HG03103 (cell line): ENCODE measurements around the gene PRUNE1.

Experiments
- ATAC-seq: cut with Tn5 transposase; IDR thresholded peaks from one replicate; pipeline ENCODE4 v1.9.1; 2021; ENCODE audit warnings: low read depth; ENCODE audit not compliant: unreplicated experiment

PRUNE1 gene

DNA sequence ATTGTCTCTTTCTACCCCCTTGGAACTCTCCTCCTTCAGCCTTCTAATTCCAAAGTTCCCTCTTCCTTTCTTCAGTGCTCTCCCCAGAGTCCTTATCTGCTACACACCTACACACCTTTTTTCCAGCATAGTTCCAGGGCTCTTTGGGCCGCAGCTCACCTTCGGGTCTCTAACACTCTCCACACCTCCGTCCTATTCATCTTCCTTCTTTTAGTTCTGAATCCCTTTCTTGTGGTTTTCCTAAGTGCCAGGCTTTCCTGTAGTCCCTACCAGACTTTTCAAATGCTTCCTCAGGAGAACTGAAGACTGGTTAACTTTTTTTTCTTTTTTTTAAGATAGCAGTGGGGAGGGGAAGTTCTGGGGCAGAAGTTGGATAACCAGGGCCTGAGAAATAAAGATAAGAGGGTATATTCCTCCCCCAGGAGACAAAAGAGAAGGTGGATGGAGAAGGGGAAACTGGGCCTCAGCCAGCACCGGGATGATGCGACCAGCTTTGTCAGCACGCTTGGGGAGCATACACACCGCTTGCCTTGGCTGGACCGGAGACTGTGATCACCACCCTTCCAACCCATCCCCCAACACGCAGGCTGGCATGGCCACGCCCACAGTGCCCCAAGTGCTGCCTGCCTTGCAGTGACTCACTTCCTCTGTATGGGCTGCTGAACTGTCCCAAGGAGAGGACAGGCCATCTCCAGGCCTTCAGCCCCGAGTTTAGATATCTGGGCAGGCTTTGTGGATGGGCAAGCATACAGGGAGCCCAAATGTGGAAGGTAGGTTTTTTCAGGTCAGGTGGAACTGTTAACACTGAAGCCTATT, 31.2 kb upstream of the PRUNE1 start:
- ATAC-seq, result no peak

GRCh38 chr1:150979092-150980056, 28.9 kb upstream of the PRUNE1 start:
- ATAC-seq, result peak; percentile 47

GRCh38 chr1:150981177-150981804, 27.0 kb upstream of the PRUNE1 start:
- no peak for ATAC-seq

DNA sequence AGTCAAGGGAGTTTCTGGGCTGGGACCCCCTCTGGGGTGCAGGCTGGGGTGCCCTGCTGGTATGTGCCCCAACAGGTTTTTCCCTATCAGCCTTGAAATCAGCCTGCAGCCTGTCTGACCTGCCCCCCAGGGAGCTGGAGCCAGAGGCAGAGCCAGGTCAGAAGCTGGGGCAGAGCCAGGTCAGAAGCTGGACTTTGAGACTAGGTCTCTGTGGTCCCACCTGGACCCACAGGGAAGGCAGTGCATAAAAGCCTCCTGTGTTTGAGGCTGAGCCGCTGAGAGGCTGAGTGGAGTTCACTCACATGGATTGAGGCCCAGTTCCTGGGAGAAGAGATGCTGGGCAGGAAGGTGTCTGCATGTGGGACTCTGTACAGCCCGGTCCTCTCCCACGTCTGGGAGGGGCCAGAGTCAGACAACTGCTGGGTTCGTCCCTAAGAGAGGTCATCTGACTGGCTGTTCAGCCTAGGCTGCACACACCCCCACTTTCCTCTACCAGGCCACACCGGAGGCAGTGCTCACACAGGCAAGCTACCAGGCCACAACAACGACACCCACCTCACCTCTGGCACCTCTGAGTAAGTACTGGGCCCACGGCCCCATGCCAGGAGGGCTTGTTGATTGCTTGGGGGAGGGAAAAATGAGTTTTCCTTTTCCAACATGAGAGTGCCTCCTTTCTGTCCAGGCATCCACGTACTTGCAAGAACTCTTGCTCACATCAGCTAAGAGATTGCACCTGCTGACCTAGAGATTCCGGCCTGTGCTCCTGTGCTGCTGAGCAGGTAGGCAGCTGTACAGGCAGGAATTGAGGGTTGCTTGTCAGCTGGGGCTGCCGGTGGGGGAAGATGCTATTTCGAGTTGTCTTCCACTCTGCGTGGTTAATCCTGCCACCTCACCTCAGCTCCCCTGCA, 26.2 kb upstream of the PRUNE1 start, which contains the start of gene ANXA9:
TSS of gene ANXA9 (plus strand) at position 488 of the 908 bp plus-strand sequence. CDS start 814 bp downstream, outside the sequence.
- no peak for ATAC-seq

DNA sequence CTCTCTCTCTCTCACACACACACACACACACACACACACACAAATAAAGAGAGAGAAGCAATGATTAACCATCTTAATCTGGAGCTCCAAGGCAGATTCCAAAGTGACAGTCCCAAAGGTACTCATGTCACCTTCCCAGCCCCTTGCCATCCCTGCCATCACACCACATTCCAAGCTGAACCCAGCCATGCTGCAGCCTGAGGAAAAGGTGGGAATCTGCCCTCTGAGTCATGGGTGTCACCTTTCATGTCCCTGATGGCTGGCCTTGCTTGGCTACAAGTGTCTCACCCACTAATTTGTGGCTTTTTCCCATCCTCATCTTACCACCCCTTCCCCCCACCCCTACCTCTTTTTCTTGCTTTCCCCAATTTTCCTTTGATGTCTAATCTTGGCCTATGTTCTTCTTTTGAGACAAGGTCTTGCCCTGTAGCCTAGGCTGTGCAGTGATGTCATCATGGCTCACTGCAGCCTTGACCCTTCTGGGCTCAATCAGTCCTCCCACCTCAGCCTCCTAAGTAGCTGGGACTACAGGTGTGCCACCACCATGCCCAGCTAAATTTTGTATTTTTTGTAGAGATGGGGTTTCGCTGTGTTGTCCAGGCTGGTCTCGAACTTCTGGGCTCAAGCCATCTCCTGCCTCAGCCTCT, 22.9 kb upstream of the PRUNE1 start:
- no peak for ATAC-seq

DNA sequence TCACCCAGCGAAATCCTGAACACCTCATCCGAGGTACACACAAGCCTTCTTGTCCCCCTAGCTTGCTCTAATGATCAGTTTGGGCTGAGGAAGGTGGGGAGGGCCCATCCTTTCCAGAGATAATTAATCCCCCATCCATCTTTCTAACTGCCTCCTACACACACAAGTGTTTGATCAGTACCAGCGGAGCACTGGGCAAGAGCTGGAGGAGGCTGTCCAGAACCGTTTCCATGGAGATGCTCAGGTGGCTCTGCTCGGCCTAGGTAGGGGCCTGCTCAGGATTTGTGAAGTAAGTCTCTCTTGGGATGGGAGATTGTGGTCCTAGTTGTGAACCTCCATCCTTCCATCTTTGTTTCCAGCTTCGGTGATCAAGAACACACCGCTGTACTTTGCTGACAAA, 20.3 kb upstream of the PRUNE1 start:
- no peak for ATAC-seq

GRCh38 chr1:150992626-150993025, 15.6 kb upstream of the PRUNE1 start:
- no peak for ATAC-seq

DNA sequence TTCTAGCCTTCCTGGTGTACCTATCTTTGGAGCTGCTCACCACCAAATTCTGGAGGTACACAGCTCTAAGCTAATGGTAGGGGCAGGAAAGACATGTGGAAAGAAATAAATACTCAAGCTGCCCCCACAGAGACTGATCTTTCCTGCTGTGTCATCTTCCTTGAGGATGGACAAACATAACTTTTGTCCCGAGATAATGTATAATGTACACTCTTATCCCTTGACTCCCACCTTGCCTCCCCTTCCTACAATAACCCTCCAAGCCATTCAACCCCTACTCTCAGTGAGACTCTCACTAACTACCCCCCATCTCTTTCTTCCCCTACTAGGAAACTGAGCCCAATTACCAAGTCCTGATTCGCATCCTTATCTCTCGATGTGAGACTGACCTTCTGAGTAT, 14.0 kb upstream of the PRUNE1 start:
- no peak for ATAC-seq

- no peak for ATAC-seq
Measured at GRCh38 chr1:150995460-150995859, 12.8 kb upstream of the PRUNE1 start.

GRCh38 chr1:150995896-150996295, 12.4 kb upstream of the PRUNE1 start:
- no peak for ATAC-seq

DNA sequence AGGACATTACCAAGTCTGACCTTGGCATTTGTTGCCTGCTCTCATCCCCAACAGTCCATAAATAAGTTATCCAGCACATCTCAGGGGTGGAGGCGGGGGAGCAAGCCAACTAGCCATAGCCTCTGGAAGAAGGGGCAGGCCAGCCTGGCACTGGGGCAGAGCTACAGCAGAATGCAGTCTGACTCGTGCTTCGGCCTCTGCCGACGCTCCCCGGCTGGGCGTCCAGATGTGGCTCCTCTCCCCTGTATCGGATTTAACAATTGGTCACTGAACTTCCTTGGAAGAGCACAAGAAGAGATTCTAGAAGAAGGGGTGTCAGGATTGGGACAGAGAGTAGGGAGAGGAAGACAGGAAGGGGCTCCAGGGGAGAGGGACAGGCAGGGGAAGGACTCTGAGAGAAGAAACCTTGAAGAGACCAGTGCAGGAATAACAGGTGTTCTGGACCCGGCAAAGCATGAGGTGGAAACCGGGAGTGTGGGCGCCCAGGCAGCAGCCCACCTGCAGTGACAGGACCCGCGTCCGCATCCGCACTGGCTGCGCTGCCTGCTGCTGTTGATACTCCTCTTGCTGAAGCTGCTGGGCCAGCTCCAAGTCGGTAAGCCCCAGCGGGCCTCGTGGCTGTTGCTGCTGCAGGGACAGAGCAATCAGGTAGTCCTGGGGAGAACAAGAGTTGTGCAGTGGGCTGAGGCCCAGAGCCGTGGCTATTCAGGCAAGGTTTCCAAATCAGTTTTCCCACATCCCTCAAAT, 10.9 kb upstream of the PRUNE1 start:
- ATAC-seq, result no peak

DNA sequence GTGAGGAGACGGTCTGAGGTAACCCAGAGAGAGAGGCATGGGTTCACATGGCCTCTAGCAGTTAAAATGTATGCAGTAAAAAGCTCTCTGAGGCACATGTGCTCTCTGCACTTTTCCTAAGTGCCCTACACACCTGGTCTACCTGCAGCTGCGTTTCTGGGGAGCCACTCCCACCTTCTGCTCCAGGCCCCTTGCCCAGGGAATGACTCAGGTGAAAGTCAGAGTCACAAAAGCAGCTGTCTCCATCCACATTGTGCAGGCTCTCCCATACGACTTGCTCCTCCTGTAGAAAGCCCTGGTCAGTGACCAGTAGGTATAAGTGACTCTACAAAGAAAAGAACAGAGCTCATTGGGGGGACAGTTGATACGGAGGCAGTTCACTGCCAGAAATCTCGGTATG, 10.3 kb upstream of the PRUNE1 start:
- ATAC-seq, result no peak

DNA sequence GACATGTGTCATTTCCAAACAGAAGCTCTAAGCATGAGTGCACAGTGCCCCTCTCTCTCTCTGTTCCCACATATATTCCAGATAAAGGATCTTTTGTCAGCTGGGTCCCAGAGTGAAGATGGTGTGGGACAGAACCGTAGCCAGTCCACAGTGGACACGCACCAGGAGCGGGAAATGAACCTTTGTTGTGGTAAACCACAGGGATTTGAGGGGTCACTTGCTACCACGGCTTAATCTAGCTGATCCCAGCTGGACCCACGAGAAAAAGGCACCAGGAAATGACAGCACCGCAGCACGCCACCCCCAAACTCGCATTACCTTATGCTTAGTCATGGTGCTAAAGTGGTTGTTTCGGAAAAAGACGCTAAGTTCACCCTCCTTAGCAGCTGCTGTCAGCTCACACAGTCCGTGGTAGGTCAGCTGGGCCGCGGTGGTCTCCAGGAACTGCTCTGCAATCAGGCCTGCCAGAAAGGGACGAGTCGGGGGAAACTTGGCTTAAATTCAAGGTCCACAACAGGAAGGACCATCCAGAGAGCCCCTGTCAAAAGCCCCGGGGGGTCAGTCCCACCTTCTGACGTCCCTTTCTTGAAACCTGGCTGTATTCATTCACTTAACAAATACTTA, 9.1 kb upstream of the PRUNE1 start:
- no peak for ATAC-seq

DNA sequence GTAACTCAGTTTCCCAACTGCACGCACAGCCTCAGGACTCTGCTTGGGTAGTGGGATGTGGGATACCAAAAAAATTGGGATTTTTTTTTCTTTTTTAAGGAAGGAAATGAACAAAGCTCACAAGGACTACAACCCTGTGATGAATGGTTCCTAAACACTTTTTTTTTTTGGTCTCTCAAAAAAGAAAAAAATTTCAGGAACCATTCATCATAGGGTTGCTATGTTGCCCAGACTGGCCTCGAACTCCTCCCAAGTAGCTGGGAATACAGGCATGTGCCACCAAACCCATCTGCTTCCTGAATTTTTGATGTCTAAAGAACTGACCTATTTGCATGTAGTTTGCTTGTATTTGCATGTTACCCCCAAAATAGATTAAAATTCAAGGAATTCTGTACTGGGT, 8.3 kb upstream of the PRUNE1 start:
- no peak for ATAC-seq

DNA sequence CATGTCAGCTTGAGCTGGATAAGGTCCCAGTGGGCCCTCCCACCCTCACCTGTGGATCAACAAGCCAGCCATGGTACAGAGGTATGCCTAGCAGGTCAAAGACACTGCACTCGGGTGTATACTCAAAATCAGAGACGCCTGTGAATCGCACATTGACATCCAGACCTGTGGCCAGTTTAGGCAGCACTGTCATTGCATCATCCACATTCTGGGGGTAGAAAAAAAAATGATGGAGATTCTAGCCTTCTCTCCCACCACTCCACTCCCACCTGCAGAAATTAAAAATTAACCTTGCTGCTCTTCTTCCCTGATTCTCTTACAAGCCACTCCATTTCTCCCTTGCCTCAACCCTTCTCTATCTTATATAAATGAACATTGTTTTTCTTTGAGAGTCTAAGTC, 7.8 kb upstream of the PRUNE1 start:
- ATAC-seq, result no peak

DNA sequence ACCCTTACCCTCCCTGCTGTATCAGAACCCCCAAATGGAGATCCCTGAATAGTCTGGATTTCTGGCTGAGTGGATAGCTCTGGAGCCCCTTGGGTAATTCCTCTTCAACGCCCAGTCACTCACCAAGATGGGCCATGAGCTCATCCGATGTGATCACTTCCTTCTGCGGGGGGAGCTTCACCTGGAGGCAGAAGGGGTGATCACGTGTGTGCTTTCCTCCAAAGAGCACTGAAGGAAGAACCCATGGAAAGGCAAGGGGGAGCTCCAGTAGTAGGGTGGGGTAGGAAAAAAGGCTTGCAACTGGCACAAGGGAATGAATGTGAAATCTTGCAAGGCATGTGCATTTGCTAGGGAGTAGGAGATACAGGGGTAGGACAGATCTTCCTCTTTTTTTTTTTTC, 6.6 kb upstream of the PRUNE1 start:
- ATAC-seq, result no peak

DNA sequence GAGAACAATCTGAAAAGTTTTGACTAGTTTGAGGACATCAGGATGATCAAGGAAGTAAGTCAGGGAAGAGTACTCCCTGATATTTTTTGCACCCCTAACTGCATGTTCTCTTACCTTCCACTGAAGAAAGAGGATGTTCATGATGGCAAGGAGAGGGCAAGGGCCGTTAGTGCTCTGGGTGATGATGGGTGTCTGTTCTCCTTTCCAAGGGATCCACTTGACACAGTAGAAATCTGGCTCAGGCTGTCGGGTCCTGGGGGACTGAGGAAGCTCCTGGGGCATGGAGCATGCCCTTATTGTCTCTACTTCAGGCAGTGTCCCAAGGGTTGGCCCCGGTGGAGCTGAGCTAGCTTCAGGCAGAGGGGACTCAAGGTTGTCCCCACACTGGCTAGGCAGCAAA, 6.2 kb upstream of the PRUNE1 start:
- no peak for ATAC-seq

- no peak for ATAC-seq
Measured at GRCh38 chr1:151002611-151003010, 5.6 kb upstream of the PRUNE1 start.
